UCSD-AML1 (cell line): ENCODE results near the gene COQ10B.
"Not testable (repeated sequence)": the region's sequence is repeated elsewhere in the genome, so short reads cannot be mapped to it uniquely, and the experiment has no call there.

Source experiments
- DNase-seq: peaks from one replicate; lab custom pipeline; 2025; ENCODE audit not compliant: unreplicated experiment; lab: John Stamatoyannopoulos, UW

Gene COQ10B

DNA sequence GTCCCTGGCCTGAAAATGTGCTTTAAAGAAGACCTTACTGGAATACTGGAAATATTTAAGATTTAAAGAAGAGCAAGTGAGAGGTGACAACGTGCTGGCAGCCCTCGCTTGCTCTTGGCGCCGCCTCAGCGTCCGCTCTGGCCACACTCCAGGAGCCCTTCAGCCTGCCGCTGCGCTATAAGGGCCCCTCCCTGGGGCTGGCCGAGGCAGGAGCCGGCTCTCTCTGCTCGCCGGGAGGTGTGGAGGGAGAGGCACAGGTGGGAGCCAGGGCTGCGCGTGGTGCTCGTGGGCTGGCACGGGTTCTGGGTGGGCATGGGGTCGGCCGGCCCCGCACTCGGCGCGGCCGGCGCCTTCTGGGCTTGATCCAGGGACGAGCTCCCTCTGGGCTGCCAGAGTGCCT lies 2.9 kb upstream of the COQ10B start:
- no peak for DNase-seq

DNA sequence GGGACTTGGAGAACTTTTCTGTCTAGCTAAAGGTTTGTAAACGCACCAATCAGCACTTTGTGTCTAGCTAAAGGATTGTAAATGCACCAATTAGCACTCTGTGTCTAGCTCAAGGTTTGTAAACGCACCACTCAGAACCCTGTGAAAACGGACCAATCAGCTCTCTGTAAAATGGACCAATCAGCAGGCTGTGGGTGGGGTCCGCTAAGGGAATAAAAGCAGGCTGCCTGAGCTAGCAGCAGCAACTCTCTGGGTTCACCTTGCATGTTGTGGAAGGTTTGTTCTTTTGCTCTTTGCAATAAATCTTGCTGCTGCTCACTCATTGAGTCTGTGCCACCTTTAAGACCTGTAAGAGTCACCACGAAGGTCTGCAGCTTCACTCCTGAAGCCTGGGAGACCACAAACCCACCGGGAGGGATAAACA lies 2.4 kb upstream of the COQ10B start:
- not testable (repeated sequence) for DNase-seq

DNA sequence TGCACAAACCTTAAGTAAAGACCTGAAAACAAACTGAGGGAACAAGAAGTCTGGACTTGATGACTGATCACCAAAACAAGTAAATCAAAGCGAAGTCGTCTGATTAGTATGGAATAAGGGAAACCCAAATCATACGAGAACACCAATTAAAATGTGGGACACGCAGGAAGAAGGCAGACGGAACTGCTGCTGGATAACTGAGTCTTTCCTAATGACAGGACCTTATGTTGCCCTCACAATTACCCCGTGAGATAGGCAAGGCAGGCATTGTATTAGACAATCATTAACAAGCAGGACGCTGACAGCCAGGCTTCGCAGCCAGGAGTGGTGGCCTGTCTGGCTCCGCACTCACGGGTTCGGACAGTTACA lies 614 bp upstream of the COQ10B start:
- no peak for DNase-seq

DNA sequence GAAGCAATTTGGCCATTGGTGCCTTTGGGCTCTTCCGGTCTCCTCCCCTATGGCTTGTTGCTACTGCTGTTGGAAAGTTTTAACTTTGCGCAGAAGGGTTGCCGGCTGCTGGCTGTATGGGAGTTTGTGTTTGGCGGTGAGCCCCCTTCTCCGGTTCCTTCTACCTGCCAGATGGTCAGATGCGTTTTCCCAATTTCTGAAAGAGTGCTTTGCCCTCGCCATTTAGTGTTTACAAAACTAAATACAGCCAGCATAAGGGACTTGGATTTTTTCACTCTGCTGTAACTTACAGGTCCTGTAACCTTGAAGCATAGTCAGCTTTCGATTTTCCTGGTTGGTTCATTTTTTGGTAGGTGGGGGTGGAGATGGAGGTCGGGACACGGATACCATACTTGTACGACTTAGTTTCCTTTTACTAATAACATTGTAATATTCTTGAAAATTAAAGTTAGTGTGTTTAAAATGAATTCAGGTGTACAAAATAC lies 604 bp downstream of the COQ10B start:
- no peak for DNase-seq

DNA sequence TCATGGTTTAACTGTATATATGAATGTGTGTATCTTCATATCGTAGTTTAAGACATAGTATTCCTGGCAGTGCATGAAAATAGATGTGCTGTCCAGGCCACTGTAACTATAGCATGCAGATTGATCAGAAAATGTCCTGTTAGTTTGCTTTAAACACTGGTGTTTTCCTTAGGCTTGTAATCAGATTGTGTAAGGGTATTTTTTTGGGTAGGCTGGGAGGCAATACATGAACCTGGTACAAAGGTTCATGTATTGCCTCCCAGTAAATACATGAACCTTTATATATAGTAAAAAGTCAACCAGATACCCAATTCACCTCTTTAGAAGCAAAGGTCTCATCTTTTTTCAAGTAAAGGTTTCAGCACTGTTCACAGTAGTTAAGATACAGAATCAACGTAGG lies 1.6 kb downstream of the COQ10B start:
- DNase-seq, result no peak

DNA sequence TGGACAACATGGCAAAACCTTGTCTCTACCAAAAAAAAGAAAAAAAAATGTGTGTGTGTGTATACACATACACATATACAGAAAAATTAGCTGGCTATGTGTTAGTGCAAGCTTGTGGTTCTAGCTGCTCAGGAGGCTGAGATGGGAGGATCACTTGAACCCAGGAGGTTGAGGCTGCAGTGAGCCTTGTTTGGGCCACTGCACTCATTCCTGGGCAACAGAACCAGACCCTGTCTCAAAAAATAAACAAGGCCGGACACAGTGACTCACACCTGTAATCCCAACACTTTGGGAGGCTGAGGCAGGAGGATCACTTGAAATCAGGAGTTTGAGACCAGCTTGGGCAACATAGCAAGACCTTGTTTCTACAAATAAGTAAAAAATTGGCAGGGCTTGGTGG lies 2.1 kb downstream of the COQ10B start:
- no peak for DNase-seq

DNA sequence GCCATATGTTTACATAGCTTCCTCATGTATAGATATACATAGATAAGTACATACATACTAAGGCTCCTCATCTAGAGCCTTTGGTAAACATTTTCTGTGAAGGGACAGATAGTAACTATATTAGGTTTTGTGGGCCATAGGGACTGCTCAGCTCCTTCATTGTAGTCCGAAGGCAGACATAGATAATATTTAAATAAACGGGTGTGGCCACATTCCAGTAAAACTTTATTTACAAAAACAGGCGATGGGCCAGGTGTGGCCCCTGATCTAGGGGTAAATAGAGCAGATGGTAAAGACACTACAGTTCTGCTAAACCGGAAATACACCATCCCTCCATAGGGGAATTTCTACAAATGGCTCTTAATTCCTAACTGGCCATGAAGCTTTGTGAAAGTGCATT lies 7.3 kb downstream of the COQ10B start:
- no peak for DNase-seq

DNA sequence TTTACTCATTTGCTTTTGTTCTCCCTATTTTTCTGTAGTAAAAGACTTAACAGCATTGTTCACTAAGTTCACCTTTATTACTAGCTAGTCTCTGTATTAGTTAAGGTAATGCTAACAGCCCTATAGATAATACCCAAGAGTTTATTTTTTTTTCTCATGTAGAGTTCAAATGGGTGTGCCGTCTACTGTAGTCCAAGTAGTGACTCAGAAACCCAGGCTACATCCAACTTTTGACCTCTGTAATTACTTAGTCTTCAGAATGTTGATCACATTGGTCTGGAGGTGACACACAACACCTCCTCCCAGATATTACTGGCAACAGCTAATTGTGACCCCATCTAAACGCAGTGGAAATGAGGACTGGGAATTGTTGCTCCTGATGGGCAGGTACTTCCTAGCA lies 7.7 kb downstream of the COQ10B start:
- DNase-seq, result no peak

DNA sequence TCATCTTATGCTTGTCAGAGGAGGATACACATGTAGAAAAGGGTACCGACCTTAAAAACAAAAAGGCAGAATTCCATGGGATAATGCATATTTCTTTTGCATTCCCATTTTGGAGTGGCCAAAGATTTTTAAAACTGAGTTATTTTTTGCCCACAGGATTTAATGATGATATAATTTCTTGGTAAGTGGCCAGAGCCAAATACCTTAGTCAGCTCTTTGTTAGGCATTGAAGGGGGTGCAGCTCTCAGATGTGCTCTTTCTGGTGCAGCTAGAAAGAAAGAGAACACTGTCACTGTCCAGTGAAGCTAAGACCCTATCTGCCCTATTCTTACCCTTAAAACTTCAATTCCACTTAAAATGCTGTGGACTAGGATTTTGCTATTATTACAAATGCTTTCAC lies 10.8 kb downstream of the COQ10B start:
- DNase-seq, result no peak

DNA sequence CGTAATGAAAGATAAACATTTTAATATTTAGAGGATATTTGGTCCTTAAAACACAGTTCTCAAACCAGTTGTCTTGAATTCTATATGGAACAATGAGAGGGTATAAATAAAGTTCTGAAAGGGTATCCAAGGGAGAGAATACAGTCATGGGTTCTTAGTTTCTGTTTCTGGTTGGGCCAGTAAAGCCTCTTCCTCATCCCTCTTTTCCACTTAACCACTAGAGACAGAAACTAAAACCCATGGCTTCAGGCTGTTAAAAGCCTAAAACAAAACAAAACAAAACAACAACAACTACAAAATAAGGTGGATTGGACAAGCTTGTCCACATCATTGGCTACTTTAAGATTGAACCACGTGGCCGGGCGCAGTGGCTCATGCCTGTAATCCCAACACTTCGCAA lies 18.8 kb downstream of the COQ10B start:
- no peak for DNase-seq

DNA sequence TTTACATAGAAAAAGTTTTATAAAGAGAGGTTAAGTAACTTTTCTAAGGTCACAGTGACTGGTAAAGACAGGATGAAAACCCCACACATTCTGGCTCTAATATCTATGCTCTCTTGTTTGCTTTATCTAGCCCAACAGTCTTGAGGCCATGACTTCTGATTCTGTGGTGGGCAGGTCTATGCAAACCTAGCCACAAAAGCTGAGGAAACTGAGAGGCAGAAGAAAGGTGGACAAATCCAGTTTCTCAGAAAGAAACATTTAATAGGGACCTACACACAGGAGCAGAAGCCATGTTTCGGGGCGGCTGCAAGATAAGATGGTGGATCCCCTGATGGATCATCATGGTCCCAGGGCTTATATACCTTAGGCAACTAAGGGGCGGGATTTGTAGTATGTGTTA lies 24.4 kb downstream of the COQ10B start:
- no peak for DNase-seq

DNA sequence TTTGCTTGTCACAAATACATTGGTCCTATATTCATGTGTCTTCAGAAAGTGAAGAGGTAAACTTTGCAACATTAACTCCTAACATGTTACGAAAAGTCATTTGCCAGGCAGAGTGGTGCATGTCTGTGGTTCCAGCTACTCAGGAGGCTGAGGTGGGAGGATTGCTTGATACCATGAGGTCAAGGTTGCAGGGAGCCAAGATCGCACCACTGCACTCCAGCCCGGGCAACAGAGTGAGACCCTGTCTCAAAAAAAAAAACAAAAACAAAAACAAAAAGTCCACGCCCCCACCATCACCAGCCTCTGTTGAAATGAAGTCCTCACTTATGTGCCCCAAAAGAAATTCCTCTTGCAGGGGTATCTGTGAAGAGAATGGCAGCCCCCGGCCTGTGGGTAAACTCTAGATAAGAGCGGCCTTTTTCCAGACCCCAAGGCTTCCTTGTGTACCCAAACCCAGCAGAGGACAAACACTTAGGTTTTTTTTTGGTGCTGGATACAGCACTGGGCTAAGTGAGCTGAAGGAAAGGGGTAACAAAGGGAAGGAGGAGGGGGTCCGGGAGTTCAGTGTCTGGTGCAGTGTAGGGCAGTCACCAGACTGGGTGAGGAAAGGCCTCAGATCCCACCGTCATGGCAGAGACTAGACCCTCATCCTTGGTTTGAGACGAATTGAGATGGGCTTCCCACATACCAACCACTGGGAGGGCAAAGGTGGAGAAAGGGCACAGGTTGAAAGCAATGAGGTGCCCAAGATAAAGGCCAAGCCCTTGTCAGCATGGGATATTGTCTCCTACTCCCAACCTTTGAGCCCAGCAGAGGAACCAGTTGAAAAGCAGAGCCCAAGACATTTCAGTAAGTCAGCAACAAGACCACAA lies 27.0 kb downstream of the COQ10B start:
- DNase-seq, result no peak

DNA sequence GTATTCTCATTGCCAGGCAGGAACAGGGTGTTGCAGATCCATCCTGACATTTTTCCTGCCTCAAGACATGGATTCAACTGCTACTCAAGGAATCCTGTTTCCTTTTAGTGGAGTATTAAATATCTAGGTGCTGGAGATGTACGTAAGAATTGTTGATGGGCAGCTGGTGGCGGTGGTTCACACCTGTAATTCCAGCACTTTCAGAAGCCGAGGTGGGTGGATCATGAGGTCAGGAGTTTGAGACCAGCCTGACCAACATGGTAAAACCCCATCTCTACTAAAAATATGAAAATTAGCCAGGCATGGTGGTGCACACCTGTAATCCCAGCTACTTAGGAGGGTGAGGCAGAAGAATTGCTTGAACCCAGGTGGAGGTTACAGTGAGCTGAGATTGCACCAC lies 30.9 kb downstream of the COQ10B start:
- DNase-seq, result not testable (repeated sequence)

DNA sequence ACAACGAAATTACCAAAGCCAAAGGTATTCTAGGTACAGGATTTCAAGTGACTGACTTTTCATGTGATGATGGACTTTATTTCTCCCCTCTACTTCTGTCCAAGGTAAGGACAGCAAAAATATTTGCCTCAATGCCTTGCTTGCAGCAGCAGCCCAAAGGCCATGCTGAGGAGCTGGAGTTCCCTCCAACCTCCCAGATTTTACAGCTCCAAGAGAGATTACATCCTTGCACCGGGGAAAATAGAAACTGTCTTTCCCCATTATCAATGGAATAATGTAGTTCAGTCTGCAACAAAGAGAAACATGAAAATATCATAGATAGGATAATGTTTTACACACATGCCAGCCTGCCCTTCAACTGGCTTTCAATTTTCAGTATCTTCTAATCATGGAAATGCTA lies 32.8 kb downstream of the COQ10B start:
- no peak for DNase-seq

DNA sequence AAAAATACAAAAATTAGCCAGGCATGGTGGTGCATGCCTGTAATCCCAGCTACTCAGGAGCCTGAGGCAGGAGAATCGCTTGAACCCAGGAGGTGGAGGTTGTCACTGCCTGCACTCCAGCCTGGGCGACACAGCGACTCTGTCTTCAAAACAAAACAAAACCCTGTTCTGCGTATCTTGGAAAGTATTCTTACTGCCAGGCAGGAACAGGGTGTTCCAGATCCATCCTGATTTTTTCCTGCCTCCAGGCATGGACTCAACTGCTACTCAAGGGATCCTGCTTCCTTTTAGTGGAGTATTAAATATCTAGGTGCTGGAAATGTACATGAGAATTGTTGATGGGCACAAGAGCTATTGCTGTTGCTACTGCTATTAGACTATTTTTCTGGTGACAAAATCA lies 34.0 kb downstream of the COQ10B start:
- no peak for DNase-seq

DNA sequence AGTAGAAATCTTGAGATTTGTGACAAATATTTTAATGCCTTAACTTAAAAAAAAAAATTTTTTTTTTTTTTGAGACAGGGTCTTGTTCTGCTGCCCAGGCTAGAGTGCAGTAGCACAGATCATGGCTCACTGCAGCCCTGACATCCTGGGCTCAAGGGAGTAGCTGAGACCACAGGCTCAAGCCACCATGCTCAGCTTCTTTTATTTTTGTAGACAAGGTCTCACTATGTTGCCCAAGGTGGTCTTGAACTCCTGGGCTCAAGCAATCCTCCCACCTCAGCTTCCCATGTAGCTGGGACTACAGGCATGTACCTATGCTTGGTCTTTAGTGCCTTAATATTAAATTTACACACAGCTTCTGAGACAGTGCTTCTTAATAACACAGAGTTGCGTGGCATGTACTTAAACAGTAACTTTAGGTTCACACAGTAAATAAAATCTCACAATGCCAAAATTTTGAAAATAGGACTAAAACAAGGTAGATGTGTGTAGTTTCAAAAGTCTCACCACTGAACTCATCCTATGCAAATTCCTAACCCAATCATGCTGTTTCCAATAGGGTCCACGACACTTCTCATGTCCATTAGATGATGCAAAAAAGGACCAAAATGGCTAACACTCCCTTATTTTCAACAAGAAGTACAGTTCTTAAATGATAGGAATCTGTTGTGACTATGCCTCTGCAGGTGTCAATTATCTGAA lies 42.2 kb downstream of the COQ10B start:
- DNase-seq, result no peak

DNA sequence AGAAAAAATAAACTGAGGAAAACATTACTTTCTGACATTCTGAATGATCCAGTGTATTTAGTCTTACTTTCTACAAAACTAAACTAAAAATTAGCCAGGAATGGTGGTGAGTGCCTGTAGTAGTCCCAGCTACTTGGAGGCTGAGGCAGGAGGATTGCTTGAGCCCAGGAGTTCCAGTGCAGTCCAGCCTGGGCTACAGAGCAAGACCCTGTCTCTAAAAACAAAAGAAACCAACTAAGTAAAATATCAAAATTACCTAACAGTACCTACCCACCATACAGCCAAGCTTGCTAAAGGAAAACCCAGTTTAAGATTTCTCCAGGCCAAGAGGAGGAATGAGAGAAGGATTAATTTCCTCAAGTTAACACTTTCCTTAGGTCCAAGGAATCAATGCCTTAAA lies 43.3 kb downstream of the COQ10B start:
- no peak for DNase-seq

DNA sequence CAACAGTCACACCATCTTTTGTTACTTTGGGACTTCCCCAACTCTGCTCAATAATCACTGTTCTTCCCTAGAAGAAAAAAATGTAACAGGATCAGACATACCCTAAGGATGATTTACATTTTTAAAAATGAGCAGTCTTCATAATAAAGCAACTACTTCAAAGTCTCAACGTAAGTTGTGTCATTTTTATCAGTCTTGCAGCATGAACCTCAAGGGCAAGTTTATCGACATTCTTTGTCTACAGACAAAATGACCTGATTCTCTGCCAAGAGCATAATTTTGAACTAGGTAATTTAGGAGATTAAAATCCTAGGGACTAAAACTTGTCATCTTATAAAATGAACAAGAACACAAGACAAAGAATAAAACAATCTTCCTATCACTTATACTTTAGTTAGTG lies 44.0 kb downstream of the COQ10B start:
- DNase-seq, result no peak

DNA sequence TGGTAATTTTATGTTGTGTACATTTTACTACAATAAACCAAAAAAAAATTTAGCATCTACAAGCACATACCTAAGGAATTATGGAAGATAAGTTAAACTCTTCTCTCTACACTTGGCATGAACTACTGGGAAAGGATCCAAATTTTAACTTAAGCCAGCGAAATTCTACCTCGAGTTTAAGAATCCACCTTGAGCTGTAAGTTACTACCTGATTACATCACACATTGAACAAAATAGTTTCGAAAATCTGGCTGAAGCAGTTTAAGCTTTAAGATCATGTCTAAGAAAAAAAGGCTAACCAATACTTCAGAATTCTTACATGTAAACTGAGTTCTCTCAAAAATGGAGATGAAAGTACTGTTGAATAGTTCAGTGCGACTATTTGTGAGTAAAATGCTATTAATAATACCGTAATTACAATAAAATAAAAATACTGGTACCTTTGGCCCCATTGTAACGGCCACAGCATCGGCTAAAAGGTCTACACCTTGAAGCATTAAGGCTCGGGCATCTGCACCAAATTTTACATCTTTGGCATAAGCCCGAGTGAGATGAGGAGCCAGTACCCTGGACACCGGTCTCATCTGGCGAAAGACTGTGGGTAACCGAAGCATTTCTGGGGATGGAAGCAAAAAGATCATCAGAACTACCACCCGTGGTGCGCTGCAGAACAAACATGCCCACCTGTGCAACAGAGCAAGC lies 45.0 kb downstream of the COQ10B start:
- no peak for DNase-seq

DNA sequence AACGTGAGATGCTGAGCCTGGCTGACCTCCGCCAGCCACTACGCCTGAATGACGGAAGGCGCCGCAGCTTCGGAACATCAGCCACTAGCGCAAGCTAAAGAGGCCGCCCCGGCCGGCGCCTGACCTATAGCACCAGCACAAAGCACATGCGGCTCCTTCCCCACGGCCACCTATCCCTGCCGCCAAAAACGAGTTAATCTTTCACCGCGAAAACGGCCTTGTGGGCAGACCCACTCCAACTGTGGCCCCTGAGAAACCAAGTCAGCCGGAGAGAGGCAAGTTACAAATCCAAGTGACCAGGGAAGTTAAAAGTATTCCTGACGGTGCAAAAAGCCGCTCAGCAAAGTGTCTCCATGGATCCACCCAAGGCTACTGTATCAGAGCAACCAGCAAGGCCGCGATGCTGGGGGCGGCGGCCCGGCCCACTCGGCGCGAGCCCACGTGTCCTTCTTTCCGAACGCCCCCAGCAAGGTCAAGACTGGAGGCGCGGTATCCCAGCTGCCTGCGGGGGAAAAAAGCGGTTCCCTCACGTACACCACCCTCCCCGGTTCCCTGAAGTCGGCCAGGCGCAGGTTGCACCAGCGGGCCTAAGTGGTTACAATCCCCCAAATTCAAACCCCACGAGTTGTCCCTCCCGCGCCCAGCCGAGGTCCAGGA lies 45.7 kb downstream of the COQ10B start:
- DNase-seq, result peak; percentile 66
